ENCODE results near the gene MSTN. TPM values are rescaled to one million over a fixed set of nuclear protein-coding genes. Genes with fewer than 3 reads are reported as not detected.
A peak's percentile ranks its signal among the peaks of the same experiment; 100 is the strongest.
"Not testable (repeated sequence)": the region's sequence is repeated elsewhere in the genome, so short reads cannot be mapped to it uniquely, and the experiment has no call there.

The MSTN gene
- polyA plus RNA-seq, 5 donors: 1.0 to 2.4 (median 1.4) TPM

GRCh38 chr2:190065839-190066238 lies 3.3 kb upstream of the MSTN start:
- DNase-seq: no peak

GRCh38 chr2:190063624-190064023 lies 1.1 kb upstream of the MSTN start:
- DNase-seq: no peak

- DNase-seq: peak in 1 of 2 donors; percentile 2
Observed at GRCh38 chr2:190062053-190062452, 476 bp downstream of the MSTN start.

GRCh38 chr2:190060626-190061025 lies 1.9 kb downstream of the MSTN start:
- DNase-seq: no peak

- DNase-seq: no peak
Observed at GRCh38 chr2:190060019-190060418, 2.5 kb downstream of the MSTN start.

- no peak for DNase-seq
Observed at GRCh38 chr2:190053426-190053825, 9.1 kb downstream of the MSTN start.

GRCh38 chr2:190052307-190052706 lies 10.2 kb downstream of the MSTN start:
- no peak for DNase-seq

GRCh38 chr2:190051223-190051622 lies 11.3 kb downstream of the MSTN start:
- no peak for DNase-seq

- DNase-seq: no peak
Observed at GRCh38 chr2:190050001-190050400, 12.5 kb downstream of the MSTN start.

GRCh38 chr2:190044866-190045265 lies 17.7 kb downstream of the MSTN start:
- DNase-seq: no peak

- no peak for DNase-seq
Observed at GRCh38 chr2:190043441-190043840, 19.1 kb downstream of the MSTN start.

GRCh38 chr2:190036071-190036470 lies 26.5 kb downstream of the MSTN start:
- DNase-seq: no peak

- DNase-seq: not testable (repeated sequence)
Observed at GRCh38 chr2:190034417-190034816, 28.1 kb downstream of the MSTN start.

- no peak for DNase-seq
Observed at GRCh38 chr2:190031969-190032618, 30.4 kb downstream of the MSTN start.

- peak; percentile 3 to 23 for DNase-seq
Observed at GRCh38 chr2:190023860-190024259, 38.7 kb downstream of the MSTN start.

- DNase-seq: no peak
Observed at GRCh38 chr2:190020720-190021119, 41.8 kb downstream of the MSTN start.

- no peak for DNase-seq
Observed at GRCh38 chr2:190017837-190018236, 44.7 kb downstream of the MSTN start.

- DNase-seq: not testable (repeated sequence)
Observed at GRCh38 chr2:190015969-190016368, 46.6 kb downstream of the MSTN start.

All from right lung (tissue), 5 donors.